GM18517 (cell line): Measurements from ENCODE around the gene STAB2.

Experiments used
- ATAC-seq: cut with Tn5 transposase; IDR thresholded peaks from one replicate; pipeline ENCODE4 v1.9.1; 2021; ENCODE audit warnings: mild to moderate bottlenecking, moderate library complexity; ENCODE audit not compliant: unreplicated experiment

STAB2 gene

GRCh38 chr12:103735291-103735690 lies 148.2 kb downstream of the STAB2 start:
- ATAC-seq = no peak

DNA sequence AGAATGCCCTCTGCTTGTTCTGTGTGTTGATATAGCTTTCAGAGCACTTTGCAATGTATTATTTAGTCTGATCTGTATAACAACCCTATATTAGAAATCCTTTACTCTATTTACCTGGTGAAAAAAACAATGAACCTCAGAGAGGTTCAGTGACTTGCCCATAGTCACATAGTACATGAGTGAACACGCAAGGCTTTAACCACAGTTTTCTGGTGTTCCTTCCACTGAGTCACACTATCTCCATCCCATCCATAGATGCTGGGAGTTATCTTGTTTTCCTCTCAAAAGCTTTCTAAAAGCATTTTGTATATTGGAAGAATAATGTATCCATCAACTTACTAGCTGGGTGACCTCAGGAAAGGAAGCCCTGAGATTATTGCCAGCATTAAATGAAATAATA lies 149.5 kb downstream of the STAB2 start:
- ATAC-seq = no peak

DNA sequence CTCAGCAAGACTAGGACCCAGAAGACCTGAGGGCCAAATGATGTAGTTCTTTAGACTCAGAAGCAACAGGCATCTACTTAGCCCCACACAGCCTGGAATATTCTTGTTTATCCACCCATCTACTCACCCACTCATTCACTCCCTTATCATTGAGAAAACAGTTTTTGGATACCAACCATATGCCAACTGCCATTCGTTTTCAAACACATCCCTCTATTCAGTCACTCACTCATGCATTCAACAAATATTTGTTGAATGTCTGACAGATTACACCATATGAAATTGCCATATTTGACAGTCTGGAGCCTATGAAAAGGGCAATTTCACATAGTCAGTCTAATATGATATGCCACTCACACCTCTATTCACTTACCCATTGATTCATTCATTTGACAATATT lies 150.8 kb downstream of the STAB2 start:
- ATAC-seq = no peak

- ATAC-seq = no peak
Observed at GRCh38 chr12:103742349-103742932, 155.4 kb downstream of the STAB2 start.

DNA sequence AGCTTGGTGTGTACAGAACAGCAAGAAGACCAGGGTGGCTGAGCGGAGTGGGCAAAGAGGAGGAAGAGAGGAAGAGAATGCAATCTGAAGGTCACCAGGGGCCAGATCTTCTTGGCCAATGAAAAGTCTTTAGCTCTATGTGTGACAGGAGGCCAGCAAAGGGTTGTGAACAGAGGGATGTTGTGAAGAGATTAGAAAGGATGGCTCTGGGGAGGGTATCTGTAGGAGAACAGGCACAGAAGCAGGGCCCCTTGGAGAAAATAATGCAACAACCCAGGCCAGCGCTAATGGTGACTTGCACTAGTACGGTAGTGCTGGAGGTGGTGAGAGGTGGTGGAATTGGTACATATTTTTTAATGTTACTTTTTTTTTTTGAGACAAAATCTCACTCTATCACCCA lies 156.7 kb downstream of the STAB2 start:
- ATAC-seq = no peak

DNA sequence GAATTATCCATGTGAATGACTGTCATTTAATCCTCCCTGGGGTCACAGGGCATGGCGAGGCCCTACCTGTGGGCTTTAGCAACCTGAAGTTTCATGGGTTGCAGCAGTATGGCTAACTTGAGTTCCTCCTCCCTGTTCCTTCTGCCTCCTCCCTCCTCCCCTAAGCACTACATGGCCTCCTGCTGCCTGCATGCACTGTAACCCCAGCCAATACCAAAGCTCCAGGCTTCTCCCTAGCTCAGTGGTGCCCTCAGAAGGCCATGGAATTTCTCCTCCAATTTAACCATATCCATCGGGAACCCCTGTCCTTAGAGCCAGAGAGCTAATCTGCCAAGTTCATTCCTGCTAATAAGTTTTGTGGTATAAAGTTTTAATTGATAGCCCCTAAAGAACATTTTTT lies 158.9 kb downstream of the STAB2 start:
- ATAC-seq = no peak

GRCh38 chr12:103748002-103748401 lies 160.9 kb downstream of the STAB2 start:
- no peak for ATAC-seq

GRCh38 chr12:103748875-103749274 lies 161.8 kb downstream of the STAB2 start:
- ATAC-seq = no peak

GRCh38 chr12:103751171-103751570 lies 164.1 kb downstream of the STAB2 start:
- ATAC-seq = no peak

GRCh38 chr12:103751600-103751999 lies 164.5 kb downstream of the STAB2 start:
- no peak for ATAC-seq

- ATAC-seq = no peak
Observed at GRCh38 chr12:103755425-103755824, 168.4 kb downstream of the STAB2 start.

- ATAC-seq = no peak
Observed at GRCh38 chr12:103756443-103756842, 169.4 kb downstream of the STAB2 start.

DNA sequence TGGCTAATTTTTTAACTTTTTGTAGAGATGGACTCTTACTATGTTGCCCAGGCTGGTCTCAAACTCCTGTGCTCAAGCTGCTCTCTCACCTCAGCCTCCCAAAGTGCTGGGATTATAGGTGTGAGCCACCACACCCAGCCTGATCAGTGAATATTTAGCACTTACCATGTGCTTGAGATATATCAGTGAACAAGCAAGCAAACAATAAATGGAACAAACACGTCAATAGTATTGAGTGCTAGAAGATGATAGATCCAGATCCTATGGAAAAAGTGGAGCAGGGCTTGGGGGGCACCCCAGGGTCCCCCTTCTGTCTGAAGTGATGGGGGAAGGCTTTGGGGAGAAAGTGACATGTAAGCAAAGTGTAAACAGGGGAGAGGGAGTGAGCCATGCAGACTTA lies 170.2 kb downstream of the STAB2 start:
- ATAC-seq = no peak

DNA sequence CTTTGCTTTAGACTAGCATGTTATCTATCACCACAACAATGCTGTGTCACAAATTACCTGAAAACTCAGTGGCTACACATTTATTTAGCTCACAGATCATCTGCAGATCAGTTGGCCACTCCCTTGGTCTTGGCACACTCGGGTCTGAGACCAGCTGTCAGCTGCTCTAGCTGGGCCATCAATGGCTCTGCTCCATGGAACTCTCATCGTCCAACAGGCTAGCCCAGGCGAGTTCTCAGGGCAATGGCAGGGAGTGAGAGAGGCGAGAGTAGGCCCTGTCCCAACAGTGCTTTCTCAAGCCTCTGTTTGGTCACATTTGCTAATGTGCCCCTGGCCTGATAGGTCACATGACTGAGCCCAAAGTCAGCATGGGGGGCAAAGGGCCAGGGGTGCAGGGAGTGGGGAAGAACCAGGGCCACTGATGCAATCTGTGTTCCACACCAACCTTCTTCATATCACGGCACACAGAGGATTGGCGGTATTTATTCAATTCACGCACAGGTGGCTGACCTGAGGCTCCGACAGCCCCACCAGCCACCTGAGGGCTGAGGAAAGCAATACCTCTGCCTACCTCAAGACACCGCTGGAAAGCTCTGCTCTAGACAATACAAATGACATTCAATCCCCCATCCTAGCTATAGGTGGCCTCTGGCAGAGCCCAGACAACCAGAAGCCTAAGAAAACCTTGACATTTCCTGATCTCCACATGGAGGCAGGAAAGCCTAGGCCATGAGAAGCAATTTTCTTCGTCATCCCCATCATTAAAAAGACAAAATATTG lies 171.4 kb downstream of the STAB2 start:
- no peak for ATAC-seq

DNA sequence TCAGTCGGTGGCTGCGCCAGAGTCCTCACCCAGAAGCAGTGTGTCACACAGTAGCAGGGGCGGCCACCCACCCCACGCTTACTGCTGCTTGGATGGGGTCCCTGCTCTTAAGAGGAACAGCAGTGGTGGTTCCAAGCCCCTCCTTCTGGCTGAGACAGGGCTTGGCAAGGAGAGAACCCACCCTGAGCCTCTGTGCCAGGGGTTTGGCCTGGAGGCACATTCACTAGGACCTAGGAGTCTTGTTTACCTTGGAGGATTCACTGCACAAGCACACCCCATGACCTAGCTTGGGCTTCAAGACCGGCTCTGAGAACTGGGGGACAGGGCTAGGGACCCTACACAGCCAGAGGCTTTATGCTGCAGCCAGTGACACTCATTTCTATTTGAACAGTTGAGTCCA lies 175.4 kb downstream of the STAB2 start:
- no peak for ATAC-seq

GRCh38 chr12:103765322-103765721 lies 178.2 kb downstream of the STAB2 start:
- ATAC-seq = no peak

DNA sequence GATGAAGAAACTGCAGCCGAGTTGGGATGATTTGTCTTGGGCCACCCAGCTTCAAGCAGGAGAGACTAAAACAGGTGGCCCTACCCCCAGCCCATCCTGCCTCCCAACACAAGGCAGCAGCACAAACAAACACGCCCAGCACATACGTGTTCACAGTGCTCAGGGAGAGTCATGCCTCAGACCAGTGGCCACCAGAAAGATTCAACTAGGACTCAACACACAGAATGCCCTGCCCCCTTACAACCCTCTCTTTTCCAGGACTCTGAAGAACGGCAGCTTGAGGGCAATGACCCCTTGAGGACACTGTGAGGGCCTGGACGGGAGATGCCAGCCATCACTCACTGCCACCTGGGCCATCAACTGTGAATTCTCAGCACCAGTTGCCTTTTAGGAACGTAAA lies 179.0 kb downstream of the STAB2 start:
- no peak for ATAC-seq

DNA sequence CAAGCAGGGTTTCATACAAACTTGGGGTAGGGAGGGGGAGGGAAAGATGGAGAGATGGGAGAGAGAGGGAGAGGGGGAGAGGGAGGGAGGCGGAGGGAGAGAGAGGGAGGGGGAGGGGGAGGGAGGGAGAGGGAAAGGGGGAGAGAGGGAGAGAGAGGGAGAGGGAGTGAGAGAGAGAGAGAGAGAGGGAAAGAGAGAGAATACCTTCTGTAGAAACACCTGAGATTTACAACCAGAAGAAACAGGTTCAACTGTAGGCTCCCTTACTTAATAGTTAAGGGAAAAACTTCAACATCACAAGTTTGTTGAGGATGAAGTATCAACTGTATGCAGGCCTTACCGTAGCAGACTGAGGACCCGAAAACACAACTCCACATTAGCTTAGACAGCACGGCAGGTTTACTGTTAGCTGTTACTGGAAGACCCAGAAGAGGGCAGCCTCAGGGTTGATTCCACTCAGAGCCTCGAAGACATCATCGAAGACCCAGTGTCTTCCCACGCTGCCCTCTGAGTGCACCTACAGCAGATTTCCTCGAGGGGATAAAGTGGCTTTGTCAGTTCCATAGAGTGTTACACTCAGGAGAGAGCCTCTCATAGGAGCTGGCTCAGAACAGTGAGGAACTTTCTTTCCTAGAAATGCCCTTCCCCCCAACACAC lies 181.5 kb downstream of the STAB2 start:
- no peak for ATAC-seq

- no peak for ATAC-seq
Observed at GRCh38 chr12:103769240-103769945, 182.3 kb downstream of the STAB2 start.

DNA sequence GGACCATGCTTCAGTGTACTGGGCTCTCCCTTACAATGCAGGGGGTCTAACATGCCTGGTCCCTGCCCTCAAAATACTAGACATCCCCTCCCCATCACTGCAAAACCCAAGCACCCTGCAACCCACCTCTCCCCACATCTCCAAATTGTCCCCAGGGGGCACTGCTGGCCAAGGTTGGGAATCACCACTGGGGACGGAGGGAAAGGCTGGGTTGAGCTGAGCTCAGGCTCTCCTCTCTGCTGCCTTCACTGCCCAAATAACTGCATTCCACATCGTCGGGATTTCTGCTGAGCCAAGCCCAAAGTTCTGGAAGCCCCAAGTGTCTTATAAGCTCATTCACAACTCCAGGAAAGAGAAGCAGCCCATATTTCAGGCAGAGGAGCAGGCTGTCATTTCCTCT lies 184.4 kb downstream of the STAB2 start:
- no peak for ATAC-seq

DNA sequence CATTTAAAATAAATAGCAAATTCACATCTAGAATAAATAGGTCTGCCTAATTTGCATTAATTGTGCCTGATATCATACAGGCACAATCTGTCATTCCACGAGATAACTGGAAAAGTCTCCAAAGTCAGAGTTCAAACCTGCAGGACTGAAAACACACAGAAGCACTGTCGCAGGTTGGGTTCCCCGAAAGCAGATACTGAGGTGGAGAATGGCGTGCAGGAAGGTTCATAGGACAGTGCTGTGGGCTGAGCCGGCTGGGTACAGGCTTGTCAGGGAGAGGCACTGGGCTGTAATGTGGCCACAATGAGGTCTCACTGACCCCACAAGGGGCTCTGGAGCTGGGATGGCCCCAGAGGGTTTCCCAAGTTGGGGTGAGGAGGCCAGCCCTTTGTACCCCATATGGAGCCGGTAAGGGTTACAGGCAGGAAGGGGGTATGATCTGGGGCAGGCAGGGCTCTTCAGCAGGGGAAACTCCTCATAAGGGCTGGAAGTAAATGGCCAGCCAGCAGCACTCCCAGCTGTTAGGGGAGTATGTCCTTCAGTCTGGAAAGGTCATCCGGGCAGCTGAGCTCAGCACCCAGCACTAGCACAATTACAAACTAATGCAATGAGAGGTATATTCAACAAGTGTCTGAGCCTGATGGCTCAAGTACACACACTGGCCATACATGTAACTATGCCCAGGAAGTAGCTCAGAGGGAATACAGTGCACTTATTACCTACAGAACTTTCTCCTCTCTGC lies 185.5 kb downstream of the STAB2 start:
- ATAC-seq = no peak
